ENCODE results near the gene MDGA2. TPM values are rescaled to one million over a fixed set of nuclear protein-coding genes. Genes with fewer than 3 reads are reported as not detected.

The MDGA2 gene
- total and polyA plus RNA-seq, 2 of the 8 experiments (the other 6 are each of a cell fraction or from before 2014, with no cell fraction given): 0.11 to 0.69 TPM

DNA sequence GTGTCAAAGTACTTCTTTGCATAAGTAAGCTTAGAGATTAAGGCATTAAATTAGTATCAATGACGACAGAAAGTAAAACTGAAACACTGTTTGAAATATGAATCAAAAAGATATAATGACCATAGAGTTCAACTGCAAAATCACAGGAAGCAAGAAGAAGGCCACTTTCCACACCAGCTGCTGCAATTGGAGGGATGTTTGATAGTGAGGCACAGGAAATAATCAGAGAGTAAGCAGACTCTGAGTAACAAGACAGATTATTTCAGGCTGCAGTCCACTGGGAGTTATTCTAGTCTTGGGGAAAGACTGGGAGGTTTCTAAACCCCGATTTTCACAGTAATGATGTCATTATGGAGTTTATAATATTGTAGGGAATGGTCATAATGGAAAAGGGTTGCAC lies 12.9 kb downstream of the MDGA2 start:
- Histone ChIP-seq H3K56ac (replicated peaks; ENCODE audit: insufficient read length, low read depth, low read length) (no peak overlapping the region), H3K36me3 (ENCODE audit: control insufficient read depth in 2 of 4, insufficient read depth in 4 of 4, low read length in 3 of 4) (no peaks in the 10 kb centered on the region), H4K91ac (replicated peaks; ENCODE audit: insufficient read length, low read length) (no peak overlapping the region), H3K27ac (ENCODE audit: low read depth, low read length) (no peak overlapping the region), H3K4me2 (ENCODE audit: insufficient read depth in 1 of 2, low read depth in 2 of 2, low read length in 2 of 2) (no peak overlapping the region), H3K4me3 (ENCODE audit: extremely low read depth in 1 of 4, insufficient read depth in 2 of 4, low read depth in 3 of 4, low read length in 4 of 4) (no peak overlapping the region), H3K4me1 (replicated peaks in 1 of 4; ENCODE audit: control insufficient read depth in 3 of 4, insufficient read depth in 4 of 4, low read length in 3 of 4) (no peaks in the 10 kb centered on the region), H4K8ac (ENCODE audit: extremely low read depth, insufficient read depth, low read length) (no peak overlapping the region), H3K14ac (ENCODE audit: insufficient read length) (no peak overlapping the region), H4K20me1 (replicated peaks in 1 of 2; ENCODE audit: control insufficient read depth in 1 of 2, insufficient read depth in 2 of 2, low read length in 2 of 2) (no peaks in the 10 kb centered on the region), H3K23ac (ENCODE audit: insufficient read length) (no peak overlapping the region), H2BK20ac (ENCODE audit: low read length) (no peak overlapping the region), H3K79me2 (ENCODE audit: control insufficient read depth in 1 of 2, insufficient read depth in 2 of 2, low read length in 2 of 2) (no peaks in the 10 kb centered on the region), H4K5ac (ENCODE audit: insufficient read length, low read depth, low read length) (no peak overlapping the region), H3K79me1 (ENCODE audit: low read depth, low read length) (no peaks in the 10 kb centered on the region), H2BK120ac (replicated peaks; ENCODE audit: low read depth, low read length) (no peak overlapping the region), H2AFZ (ENCODE audit: low read length) (no peak overlapping the region), H3K18ac (ENCODE audit: extremely low read depth, low read length) (no peak overlapping the region), H3K27me3 (replicated peaks in 1 of 4; ENCODE audit: control insufficient read depth in 3 of 4, extremely low read depth in 1 of 4, insufficient read depth in 3 of 4, low read length in 3 of 4) (no peaks in the 10 kb centered on the region), H2BK5ac (ENCODE audit: low read depth, low read length) (no peak overlapping the region), H3K4ac (replicated peaks; ENCODE audit: insufficient read length, low read depth, low read length) (no peak overlapping the region), H2BK12ac (ENCODE audit: low read depth, low read length) (no peak overlapping the region), H3K9ac (replicated peaks in 1 of 4; ENCODE audit: extremely low read depth in 1 of 4, low read depth in 3 of 4, low read length in 3 of 4) (no peak overlapping the region), H2BK15ac (ENCODE audit: low read length) (no peak overlapping the region), H3K9me3 (ENCODE audit: insufficient read depth in 2 of 2, low read depth in 1 of 2, low read length in 1 of 2) (0 out of 4 replicates have a peak, but pooled peaks cover 0 to 7% of the 10 kb centered on the region in 2 experiments), H3K23me2 (ENCODE audit: low read depth, low read length) (no peaks in the 10 kb centered on the region), H2AK5ac (ENCODE audit: low read depth, low read length) (no peak overlapping the region)
- ChIA-PET CTCF (ENCODE audit: partially characterized antibody) (interaction anchor here (0.6 kb wide), 1 partner anchor 31 kb away, joined by 3 read pairs; no protein-coding TSS in a partner anchor), POLR2A (ENCODE audit: partially characterized antibody) (no interaction called here)
- FAIRE-seq: no peak
- WGBS, 2 experiments (ENCODE audit: extremely low coverage in 1 of 2, insufficient coverage in 1 of 2, insufficient read length in 1 of 2, insufficient replicate concordance in 2 of 2, low coverage in 1 of 2, low lambda C conversion rate in 2 of 2, missing lambda C conversion rate in 1 of 2): 81% methylated on average over 2 of the region's 2 CpGs; no CpG with 5 or more reads in 1 of the 2 experiments
- DNase-seq (ENCODE audit: low read depth in 1 of 2, low spot score in 2 of 2): no peak
- no peak for TF ChIP-seq RAD21 (IDR thresholded peaks at IDR 0.05 in 1 of 2, conservative IDR thresholded peaks at IDR 0.05 in 1 of 2; ENCODE audit: low read depth in 2 of 2, low read length in 2 of 2)
- no peak for TF ChIP-seq BACH1 (IDR thresholded peaks at IDR 0.05; ENCODE audit: low read length)
- TF ChIP-seq CBX5 (IDR thresholded peaks at IDR 0.05; ENCODE audit: low read depth, low read length): no peak
- no peak for TF ChIP-seq CREB1 (IDR thresholded peaks at IDR 0.05)
- TF ChIP-seq NANOG (IDR thresholded peaks at IDR 0.05; ENCODE audit: insufficient read depth, low read depth, low read length, poor library complexity, severe bottlenecking): no peak
- TF ChIP-seq, protein P1, sequence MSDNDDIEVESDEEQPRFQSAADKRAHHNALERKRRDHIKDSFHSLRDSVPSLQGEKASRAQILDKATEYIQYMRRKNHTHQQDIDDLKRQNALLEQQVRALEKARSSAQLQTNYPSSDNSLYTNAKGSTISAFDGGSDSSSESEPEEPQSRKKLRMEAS (IDR thresholded peaks at IDR 0.05): no peak
- no peak for TF ChIP-seq PHF8 (conservative IDR thresholded peaks at IDR 0.05; ENCODE audit: low read depth, low read length)
- TF ChIP-seq SIX5 (IDR thresholded peaks at IDR 0.05; ENCODE audit: low read depth, low read length): no peak
- TF ChIP-seq SAP30 (IDR thresholded peaks at IDR 0.05; ENCODE audit: insufficient read depth, insufficient replicate concordance, low read length): no peak
- TF ChIP-seq HDAC6 (IDR thresholded peaks at IDR 0.05; ENCODE audit: low read depth, low read length): no peak
- TF ChIP-seq KDM4A (IDR thresholded peaks at IDR 0.05; ENCODE audit: low read depth, low read length, severe bottlenecking): no peak
- TF ChIP-seq EP300 (IDR thresholded peaks at IDR 0.05; ENCODE audit: borderline replicate concordance in 1 of 2, low read depth in 2 of 2, low read length in 2 of 2): no peak
- TF ChIP-seq JUN (IDR thresholded peaks at IDR 0.05; ENCODE audit: low read depth, low read length): no peak
- no peak for TF ChIP-seq CEBPB (IDR thresholded peaks at IDR 0.05; ENCODE audit: low read depth, low read length)

All from H1 (cell line).